ENCODE measurements around the gene GASK1A. TPM values are rescaled to one million over a fixed set of nuclear protein-coding genes. Genes with fewer than 3 reads are reported as not detected.
"Not testable (repeated sequence)": the region's sequence is repeated elsewhere in the genome, so short reads cannot be mapped to it uniquely, and the experiment has no call there.

GASK1A gene
- total RNA-seq, 1 experiment from 2014 or later = not detected

- in situ Hi-C loops (cut with HindIII; ENCODE audit: low pct_unique_long_range_greater_than_20kb, low sequenced_read_pairs) = no loop called here
- BruUV-seq (replicated peaks) = no TSS peak
- H3K4me1 ChIP-seq (ENCODE audit: control insufficient read depth, insufficient read depth, low read length) = no peaks in the 10 kb centered on the region
- CTCF ChIA-PET = no interaction called here
- intact Hi-C loops (cut with micrococcal nuclease; ENCODE audit: unreplicated experiment) = no loop called here
- TF ChIP-seq SIN3A (IDR thresholded peaks at IDR 0.05; ENCODE audit: borderline replicate concordance, insufficient read depth, low read depth, low read length) (no peak), POLR2AphosphoS5 (IDR thresholded peaks at IDR 0.05; ENCODE audit: low read depth, low read length) (no peak), TCF7L2 (IDR thresholded peaks at IDR 0.05; ENCODE audit: low read depth, low read length) (no peak), CTCF (IDR thresholded peaks at IDR 0.05) (no peak)
- TF ChIP-seq, protein P1, sequence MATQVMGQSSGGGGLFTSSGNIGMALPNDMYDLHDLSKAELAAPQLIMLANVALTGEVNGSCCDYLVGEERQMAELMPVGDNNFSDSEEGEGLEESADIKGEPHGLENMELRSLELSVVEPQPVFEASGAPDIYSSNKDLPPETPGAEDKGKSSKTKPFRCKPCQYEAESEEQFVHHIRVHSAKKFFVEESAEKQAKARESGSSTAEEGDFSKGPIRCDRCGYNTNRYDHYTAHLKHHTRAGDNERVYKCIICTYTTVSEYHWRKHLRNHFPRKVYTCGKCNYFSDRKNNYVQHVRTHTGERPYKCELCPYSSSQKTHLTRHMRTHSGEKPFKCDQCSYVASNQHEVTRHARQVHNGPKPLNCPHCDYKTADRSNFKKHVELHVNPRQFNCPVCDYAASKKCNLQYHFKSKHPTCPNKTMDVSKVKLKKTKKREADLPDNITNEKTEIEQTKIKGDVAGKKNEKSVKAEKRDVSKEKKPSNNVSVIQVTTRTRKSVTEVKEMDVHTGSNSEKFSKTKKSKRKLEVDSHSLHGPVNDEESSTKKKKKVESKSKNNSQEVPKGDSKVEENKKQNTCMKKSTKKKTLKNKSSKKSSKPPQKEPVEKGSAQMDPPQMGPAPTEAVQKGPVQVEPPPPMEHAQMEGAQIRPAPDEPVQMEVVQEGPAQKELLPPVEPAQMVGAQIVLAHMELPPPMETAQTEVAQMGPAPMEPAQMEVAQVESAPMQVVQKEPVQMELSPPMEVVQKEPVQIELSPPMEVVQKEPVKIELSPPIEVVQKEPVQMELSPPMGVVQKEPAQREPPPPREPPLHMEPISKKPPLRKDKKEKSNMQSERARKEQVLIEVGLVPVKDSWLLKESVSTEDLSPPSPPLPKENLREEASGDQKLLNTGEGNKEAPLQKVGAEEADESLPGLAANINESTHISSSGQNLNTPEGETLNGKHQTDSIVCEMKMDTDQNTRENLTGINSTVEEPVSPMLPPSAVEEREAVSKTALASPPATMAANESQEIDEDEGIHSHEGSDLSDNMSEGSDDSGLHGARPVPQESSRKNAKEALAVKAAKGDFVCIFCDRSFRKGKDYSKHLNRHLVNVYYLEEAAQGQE (IDR thresholded peaks at IDR 0.05; ENCODE audit: insufficient read depth in 1 of 2, low read depth in 2 of 2, low read length in 1 of 2) = no peak
- no peak overlapping the region for H3K4me3 ChIP-seq (ENCODE audit: low read depth in 2 of 2, low read length in 2 of 2)
- POLR2A ChIA-PET = no interaction called here
- ATAC-seq (no peak), DNase-seq (ENCODE audit: low read depth, low spot score) (no peak)
- H3K36me3 ChIP-seq (ENCODE audit: control insufficient read depth, insufficient read depth, low read length) = no peaks in the 10 kb centered on the region
- H3K9me3 ChIP-seq (ENCODE audit: control insufficient read depth, insufficient read depth, low read depth, low read length) = no peaks in the 10 kb centered on the region
- no peak overlapping the region for H3K27ac ChIP-seq (ENCODE audit: low read length)
- no peaks in the 10 kb centered on the region for H3K27me3 ChIP-seq (ENCODE audit: control insufficient read depth, insufficient read depth, low read length)
Observed at GRCh38 chr3:43043071-43043766, 64.1 kb downstream of the GASK1A start.

GRCh38 chr3:43043793-43044192, 64.7 kb downstream of the GASK1A start:
- Histone ChIP-seq H3K27ac (ENCODE audit: low read length) (no peak overlapping the region), H3K36me3 (ENCODE audit: control insufficient read depth, insufficient read depth, low read length) (no peaks in the 10 kb centered on the region), H3K9me3 (ENCODE audit: control insufficient read depth, insufficient read depth, low read depth, low read length) (no peaks in the 10 kb centered on the region), H3K27me3 (ENCODE audit: control insufficient read depth, insufficient read depth, low read length) (no peaks in the 10 kb centered on the region), H3K4me1 (ENCODE audit: control insufficient read depth, insufficient read depth, low read length) (no peaks in the 10 kb centered on the region), H3K4me3 (ENCODE audit: low read depth in 2 of 2, low read length in 2 of 2) (no peak overlapping the region)
- intact Hi-C loops (cut with micrococcal nuclease; ENCODE audit: unreplicated experiment) (no loop called here), in situ Hi-C loops (cut with HindIII; ENCODE audit: low pct_unique_long_range_greater_than_20kb, low sequenced_read_pairs) (no loop called here)
- CTCF ChIA-PET = no interaction called here
- TF ChIP-seq, protein P1 (IDR thresholded peaks at IDR 0.05; ENCODE audit: insufficient read depth in 1 of 2, low read depth in 2 of 2, low read length in 1 of 2) = no peak
- TF ChIP-seq POLR2AphosphoS5 (IDR thresholded peaks at IDR 0.05; ENCODE audit: low read depth, low read length) (no peak), TCF7L2 (IDR thresholded peaks at IDR 0.05; ENCODE audit: low read depth, low read length) (no peak), CTCF (IDR thresholded peaks at IDR 0.05) (no peak), SIN3A (IDR thresholded peaks at IDR 0.05; ENCODE audit: borderline replicate concordance, insufficient read depth, low read depth, low read length) (no peak)
- DNase-seq (ENCODE audit: low read depth, low spot score) = no peak
- POLR2A ChIA-PET = no interaction called here
- no TSS peak for BruUV-seq (replicated peaks)
- ATAC-seq = no peak

DNA sequence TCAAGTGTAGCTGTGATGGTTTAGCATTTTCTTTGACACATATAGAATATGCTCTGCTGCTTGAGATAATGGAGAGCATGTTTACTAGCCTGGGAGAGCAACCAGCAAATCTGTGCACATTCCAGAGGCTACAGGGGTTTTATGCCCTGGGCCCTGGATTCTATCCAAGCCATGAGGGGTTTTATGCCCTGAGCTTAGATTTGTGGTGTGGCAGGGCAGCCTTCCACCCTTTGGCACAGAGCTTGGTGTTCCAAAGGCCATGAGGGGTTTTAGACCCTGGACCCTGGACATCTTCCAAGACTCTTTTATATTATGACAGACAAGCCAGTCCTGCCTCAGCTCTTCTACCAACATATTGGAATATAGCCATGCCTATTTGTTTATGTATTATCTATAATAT, 66.0 kb downstream of the GASK1A start:
- ATAC-seq; intact Hi-C loops (cut with micrococcal nuclease; ENCODE audit: unreplicated experiment); BruUV-seq (replicated peaks); H3K27me3 ChIP-seq (ENCODE audit: control insufficient read depth, insufficient read depth, low read length); H3K4me1 ChIP-seq (ENCODE audit: control insufficient read depth, insufficient read depth, low read length); H3K9me3 ChIP-seq (ENCODE audit: control insufficient read depth, insufficient read depth, low read depth, low read length); H3K27ac ChIP-seq (ENCODE audit: low read length); in situ Hi-C loops (cut with HindIII; ENCODE audit: low pct_unique_long_range_greater_than_20kb, low sequenced_read_pairs); H3K36me3 ChIP-seq (ENCODE audit: control insufficient read depth, insufficient read depth, low read length); POLR2A ChIA-PET; H3K4me3 ChIP-seq (ENCODE audit: low read depth in 2 of 2, low read length in 2 of 2); CTCF ChIA-PET; DNase-seq (ENCODE audit: low read depth, low spot score): not testable (repeated sequence)
